GM23248 (cell line): ENCODE results near the gene TTC21B.

Experiments used
- EZH2 ChIP-seq: fragments of 200-600 bp; sonication (generic); IDR thresholded peaks from 2 replicates; pipeline ENCODE4 v1.6.1; 2018; ENCODE audit warnings: antibody characterized with exemption, mild to moderate bottlenecking; ENCODE audit not compliant: insufficient read depth, poor library complexity, severe bottlenecking
- EZH2phosphoT487 ChIP-seq: fragments of 200-600 bp; sonication (generic); IDR thresholded peaks from 2 replicates; pipeline ENCODE4 v1.6.1; 2018; ENCODE audit warnings: antibody characterized with exemption, moderate library complexity, mild to moderate bottlenecking, low read depth; ENCODE audit not compliant: insufficient read depth

DNA sequence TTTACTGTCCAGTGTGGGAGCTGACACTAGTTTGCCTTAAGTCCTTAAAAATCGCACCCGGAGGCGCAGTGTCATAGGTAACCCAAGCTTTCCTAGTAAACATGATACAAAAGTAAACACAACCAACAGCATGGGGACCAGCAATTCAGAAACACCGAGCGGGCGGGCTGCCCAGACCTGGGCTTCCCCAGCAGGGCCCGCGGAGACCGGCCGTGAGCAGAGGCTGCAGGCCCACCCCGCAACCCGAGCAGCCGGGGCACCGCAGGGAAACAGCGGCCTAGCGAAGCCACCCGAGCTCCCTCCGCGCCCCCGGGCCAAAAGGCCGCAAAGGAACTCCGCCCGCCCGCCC lies 296 bp downstream of the TTC21B start:
- TF ChIP-seq EZH2phosphoT487 (no peak), EZH2 (no peak)
